Neural progenitor cell (in vitro differentiated cells): ENCODE measurements around the gene SNX9. TPM values are rescaled to one million over a fixed set of nuclear protein-coding genes. Genes with fewer than 3 reads are reported as not detected.

Experiments used
- DNase-seq: peaks from one replicate; pipeline ENCODE4 v3.0.0-alpha.2; 2016; ENCODE audit warnings: low spot score
- H2AFZ ChIP-seq: fragments of 200-600 bp; sonication (generic); replicated peaks from 2 replicates; pipeline ENCODE4 v1.6.1; 2016; ENCODE audit warnings: antibody characterized with exemption
- H3F3A ChIP-seq: fragments of 200-600 bp; sonication (generic); 2 replicates; pipeline ENCODE4 v1.6.1; 2016; ENCODE audit warnings: antibody characterized with exemption, low read depth
- H3K27ac ChIP-seq: fragments of 200-600 bp; sonication (generic); 2 replicates; pipeline ENCODE4 v1.5.1; 2016; ENCODE audit warnings: mild to moderate bottlenecking
- H3K27me3 ChIP-seq: fragments of 200-600 bp; sonication (generic); 2 replicates; pipeline ENCODE4 v1.6.1; 2016; ENCODE audit warnings: mild to moderate bottlenecking, moderate library complexity
- H3K36me3 ChIP-seq: fragments of 200-600 bp; sonication (generic); 2 replicates; pipeline ENCODE4 v1.5.1; 2016
- H3K4me1 ChIP-seq: fragments of 200-600 bp; sonication (generic); 2 replicates; pipeline ENCODE4 v1.6.1; 2016; ENCODE audit warnings: mixed run types
- H3K4me2 ChIP-seq: fragments of 200-600 bp; sonication (generic); 2 replicates; pipeline ENCODE4 v1.6.1; 2016
- H3K4me3 ChIP-seq: fragments of 200-600 bp; sonication (generic); 2 replicates; pipeline ENCODE4 v1.5.1; 2016
- H3K79me2 ChIP-seq: fragments of 200-600 bp; sonication (generic); 2 replicates; pipeline ENCODE4 v1.6.1; 2016; ENCODE audit warnings: low read depth
- H3K9ac ChIP-seq: fragments of 200-600 bp; sonication (generic); 2 replicates; pipeline ENCODE4 v1.6.1; 2016
- H3K9me3 ChIP-seq: fragments of 200-600 bp; sonication (generic); 2 replicates; pipeline ENCODE4 v1.5.1; 2016; ENCODE audit warnings: low read depth
- H4K20me1 ChIP-seq: fragments of 200-600 bp; sonication (generic); 2 replicates; pipeline ENCODE4 v1.6.1; 2016; ENCODE audit warnings: low read depth
- H3K27ac Mint-ChIP-seq: 3 replicates; pipeline ENCODE4 v1.8.0; 2021; ENCODE audit warnings: mixed read lengths
- H3K27me3 Mint-ChIP-seq: 2 replicates; pipeline ENCODE4 v1.8.0; 2022; ENCODE audit warnings: low read depth, mild to moderate bottlenecking, inconsistent platforms, moderate library complexity, mixed read lengths; ENCODE audit not compliant: insufficient read depth
- H3K36me3 Mint-ChIP-seq: 3 replicates; pipeline ENCODE4 v1.8.0; 2021; ENCODE audit warnings: mixed read lengths
- H3K4me1 Mint-ChIP-seq: 3 replicates; pipeline ENCODE4 v1.8.0; 2021; ENCODE audit warnings: mixed read lengths
- H3K4me3 Mint-ChIP-seq: 3 replicates; pipeline ENCODE4 v1.8.0; 2021; ENCODE audit warnings: mild to moderate bottlenecking, moderate library complexity, mixed read lengths
- H3K9me3 Mint-ChIP-seq: 3 replicates; pipeline ENCODE4 v1.8.0; 2020; ENCODE audit warnings: mixed read lengths
- EZH2 ChIP-seq: fragments of 200-600 bp; sonication (generic); IDR thresholded peaks from 2 replicates; pipeline ENCODE4 v1.6.1; 2017; ENCODE audit warnings: antibody characterized with exemption, mild to moderate bottlenecking, moderate library complexity
- EZH2phosphoT487 ChIP-seq: fragments of 200-600 bp; sonication (generic); IDR thresholded peaks from 2 replicates; pipeline ENCODE4 v1.6.1; 2017; ENCODE audit warnings: antibody characterized with exemption
- total RNA-seq: library from RNA; depleted of rRNA; stranded (reverse); fragments of >200 nt; gene quantifications from 2 replicates; pipeline ENCODE4 v1.2.3, GENCODE V29; 2015; ENCODE audit warnings: low replicate concordance
- TF ChIP-seq, protein P1 (sequence below): fragments of 200-600 bp; sonication (generic); IDR thresholded peaks from 2 replicates; pipeline ENCODE4 v1.5.1; 2017; ENCODE audit warnings: antibody characterized with exemption, mild to moderate bottlenecking

The SNX9 gene
- total RNA-seq, 1 donor from 2014 or later: 17.8 TPM

DNA sequence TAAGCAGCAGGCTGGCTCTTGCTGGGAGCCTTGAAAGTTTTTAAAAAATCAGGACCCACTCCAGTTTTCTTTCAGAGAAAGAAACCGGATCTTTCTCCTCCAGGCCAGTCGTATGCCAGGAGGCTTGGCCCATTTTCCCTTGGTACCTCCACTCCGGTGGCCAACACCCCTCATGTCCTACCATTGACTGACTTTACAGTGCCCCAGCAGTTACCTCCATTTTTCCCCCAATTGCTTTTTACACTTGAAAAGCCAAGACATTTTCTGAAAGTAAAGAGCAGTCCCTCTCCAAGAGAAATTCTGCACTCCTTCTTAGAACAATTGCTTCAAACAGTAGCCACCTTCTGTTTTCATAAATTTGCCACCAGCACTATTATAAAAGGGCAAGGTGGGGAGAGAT is 47.7 kb upstream of the SNX9 start:
- no peak overlapping the region for H3K4me3 Mint-ChIP-seq
- H3K27me3 Mint-ChIP-seq: peaks cover 10% of the 10 kb centered on the region
- no peak overlapping the region for H3K27ac ChIP-seq
- H3K9me3 ChIP-seq: no peaks in the 10 kb centered on the region
- no peak overlapping the region for H2AFZ ChIP-seq
- peaks cover 10% of the 10 kb centered on the region for H3K9me3 Mint-ChIP-seq
- no peaks in the 10 kb centered on the region for H3K36me3 Mint-ChIP-seq
- H3F3A ChIP-seq: peaks cover 7% of the 10 kb centered on the region
- H4K20me1 ChIP-seq: no peaks in the 10 kb centered on the region
- no peaks in the 10 kb centered on the region for H3K4me1 ChIP-seq
- H3K36me3 ChIP-seq: no peaks in the 10 kb centered on the region
- DNase-seq: no peak
- H3K4me3 ChIP-seq: no peak overlapping the region
- no peaks in the 10 kb centered on the region for H3K27me3 ChIP-seq
- TF ChIP-seq EZH2 (no peak), EZH2phosphoT487 (no peak)
- TF ChIP-seq, protein P1, sequence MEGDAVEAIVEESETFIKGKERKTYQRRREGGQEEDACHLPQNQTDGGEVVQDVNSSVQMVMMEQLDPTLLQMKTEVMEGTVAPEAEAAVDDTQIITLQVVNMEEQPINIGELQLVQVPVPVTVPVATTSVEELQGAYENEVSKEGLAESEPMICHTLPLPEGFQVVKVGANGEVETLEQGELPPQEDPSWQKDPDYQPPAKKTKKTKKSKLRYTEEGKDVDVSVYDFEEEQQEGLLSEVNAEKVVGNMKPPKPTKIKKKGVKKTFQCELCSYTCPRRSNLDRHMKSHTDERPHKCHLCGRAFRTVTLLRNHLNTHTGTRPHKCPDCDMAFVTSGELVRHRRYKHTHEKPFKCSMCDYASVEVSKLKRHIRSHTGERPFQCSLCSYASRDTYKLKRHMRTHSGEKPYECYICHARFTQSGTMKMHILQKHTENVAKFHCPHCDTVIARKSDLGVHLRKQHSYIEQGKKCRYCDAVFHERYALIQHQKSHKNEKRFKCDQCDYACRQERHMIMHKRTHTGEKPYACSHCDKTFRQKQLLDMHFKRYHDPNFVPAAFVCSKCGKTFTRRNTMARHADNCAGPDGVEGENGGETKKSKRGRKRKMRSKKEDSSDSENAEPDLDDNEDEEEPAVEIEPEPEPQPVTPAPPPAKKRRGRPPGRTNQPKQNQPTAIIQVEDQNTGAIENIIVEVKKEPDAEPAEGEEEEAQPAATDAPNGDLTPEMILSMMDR: no peak
- H3K27ac Mint-ChIP-seq: no peak overlapping the region
- H3K79me2 ChIP-seq: no peaks in the 10 kb centered on the region
- peaks cover 7% of the 10 kb centered on the region for H3K4me1 Mint-ChIP-seq
- H3K4me2 ChIP-seq: no peak overlapping the region
- H3K9ac ChIP-seq: no peak overlapping the region

DNA sequence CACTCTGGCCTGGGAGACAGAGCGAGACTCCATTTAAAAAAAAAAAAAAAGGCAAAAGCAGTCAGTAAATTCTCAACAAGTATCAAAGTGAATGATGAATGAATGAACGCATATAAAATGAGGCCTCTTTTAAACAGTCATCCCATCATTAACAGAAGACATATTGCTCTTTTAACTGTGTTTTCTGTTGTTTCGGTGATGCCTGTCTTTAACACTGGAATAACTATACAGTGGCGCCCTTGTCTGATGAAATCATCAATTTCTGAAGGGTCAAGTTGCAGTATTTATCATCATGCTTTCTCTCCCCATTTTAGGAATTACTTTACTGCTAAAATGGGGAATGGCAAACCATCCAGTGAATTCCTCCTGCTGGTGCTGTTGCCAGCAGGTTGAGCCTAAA is 45.7 kb upstream of the SNX9 start:
- Histone ChIP-seq H3K9me3 (no peaks in the 10 kb centered on the region), H3K27me3 (no peaks in the 10 kb centered on the region), H3K4me2 (no peak overlapping the region), H3K9ac (no peak overlapping the region), H4K20me1 (no peaks in the 10 kb centered on the region), H3K36me3 (no peaks in the 10 kb centered on the region), H3K4me1 (no peaks in the 10 kb centered on the region), H3K79me2 (no peaks in the 10 kb centered on the region), H3F3A (peaks cover 7% of the 10 kb centered on the region), H3K4me3 (no peak overlapping the region), H3K27ac (no peak overlapping the region), H2AFZ (no peak overlapping the region)
- H3K9me3 Mint-ChIP-seq: peaks cover 8% of the 10 kb centered on the region
- H3K27ac Mint-ChIP-seq: no peak overlapping the region
- no peaks in the 10 kb centered on the region for H3K36me3 Mint-ChIP-seq
- peaks cover 7% of the 10 kb centered on the region for H3K4me1 Mint-ChIP-seq
- H3K27me3 Mint-ChIP-seq: peaks cover 10% of the 10 kb centered on the region
- H3K4me3 Mint-ChIP-seq: no peak overlapping the region
- TF ChIP-seq, protein P1: no peak
- TF ChIP-seq EZH2phosphoT487 (no peak), EZH2 (no peak)
- DNase-seq: no peak

DNA sequence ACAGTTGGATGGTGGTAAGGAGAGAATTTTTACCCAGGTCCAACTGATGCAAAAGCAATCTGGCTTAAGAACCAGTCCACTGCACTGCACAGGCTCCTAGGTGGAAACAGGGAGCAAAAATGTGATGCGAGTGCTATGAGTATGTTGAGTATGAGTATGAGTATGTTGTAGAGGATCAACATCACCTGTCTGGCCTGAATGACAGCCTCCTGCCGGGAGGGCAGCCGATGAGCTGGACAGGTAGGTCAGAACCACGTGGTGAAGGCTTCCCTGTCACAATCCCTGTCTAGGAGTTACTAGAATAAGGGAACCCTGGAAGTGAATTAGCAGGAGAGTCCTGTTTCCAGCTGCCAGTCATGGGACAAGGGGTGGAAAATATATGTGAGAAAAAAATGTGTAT is 44.3 kb upstream of the SNX9 start:
- H3K79me2 ChIP-seq: no peaks in the 10 kb centered on the region
- H3K4me3 ChIP-seq: no peak overlapping the region
- H3K27me3 Mint-ChIP-seq: peaks cover 2% of the 10 kb centered on the region
- H3K27ac ChIP-seq: no peak overlapping the region
- H3K9me3 ChIP-seq: no peaks in the 10 kb centered on the region
- H3K4me1 ChIP-seq: no peaks in the 10 kb centered on the region
- no peak overlapping the region for H3K27ac Mint-ChIP-seq
- no peaks in the 10 kb centered on the region for H3K27me3 ChIP-seq
- H3K4me3 Mint-ChIP-seq: no peak overlapping the region
- no peaks in the 10 kb centered on the region for H4K20me1 ChIP-seq
- DNase-seq: no peak
- no peak overlapping the region for H3K4me2 ChIP-seq
- no peaks in the 10 kb centered on the region for H3K36me3 ChIP-seq
- H2AFZ ChIP-seq: no peak overlapping the region
- H3K9me3 Mint-ChIP-seq: peaks cover 3% of the 10 kb centered on the region
- no peak overlapping the region for H3K9ac ChIP-seq
- TF ChIP-seq, protein P1: no peak
- peaks cover 2% of the 10 kb centered on the region for H3K4me1 Mint-ChIP-seq
- no peaks in the 10 kb centered on the region for H3K36me3 Mint-ChIP-seq
- H3F3A ChIP-seq: peaks cover 7% of the 10 kb centered on the region
